OCI-LY3 (cell line): ENCODE results near the gene CCDC177.

ENCODE experiments used
- CTCF ChIP-seq: fragments of 200-600, 300-600 bp; sonication (generic); IDR thresholded peaks from 2 replicates; pipeline ENCODE4 v1.5.1; 2014; ENCODE audit warnings: antibody characterized with exemption, low read length, low read depth
- EZH2phosphoT487 ChIP-seq: fragments of 200-600 bp; shearing (Covaris generic); IDR thresholded peaks from 2 replicates; pipeline ENCODE4 v1.6.1; 2018; ENCODE audit warnings: antibody characterized with exemption, mixed run types, low read depth

- TF ChIP-seq CTCF (no peak), EZH2phosphoT487 (no peak)
These were observed 35.6 kb upstream of the CCDC177 start for GRCh38 chr14:69610020-69610873.
